ENCODE measurements around the gene MRPL45.

The MRPL45 gene

GRCh38 chr17:38349097-38349730 is 52.2 kb downstream of the MRPL45 start:
- DNase-seq: peak; percentile 88

GRCh38 chr17:38350035-38350434 is 53.1 kb downstream of the MRPL45 start:
- DNase-seq: no peak

GRCh38 chr17:38351412-38352222 is 54.6 kb downstream of the MRPL45 start, which contains the start of gene SOCS7:
Gene SOCS7 (plus strand): TSS chr17:38351844. CDS start chr17:38352053, 209 bp downstream.
- peak; percentile 93 for DNase-seq

- no peak for DNase-seq
Measured at GRCh38 chr17:38352245-38353085, 55.5 kb downstream of the MRPL45 start.

- DNase-seq: no peak
Measured at GRCh38 chr17:38353086-38353604, 56.2 kb downstream of the MRPL45 start.

DNA sequence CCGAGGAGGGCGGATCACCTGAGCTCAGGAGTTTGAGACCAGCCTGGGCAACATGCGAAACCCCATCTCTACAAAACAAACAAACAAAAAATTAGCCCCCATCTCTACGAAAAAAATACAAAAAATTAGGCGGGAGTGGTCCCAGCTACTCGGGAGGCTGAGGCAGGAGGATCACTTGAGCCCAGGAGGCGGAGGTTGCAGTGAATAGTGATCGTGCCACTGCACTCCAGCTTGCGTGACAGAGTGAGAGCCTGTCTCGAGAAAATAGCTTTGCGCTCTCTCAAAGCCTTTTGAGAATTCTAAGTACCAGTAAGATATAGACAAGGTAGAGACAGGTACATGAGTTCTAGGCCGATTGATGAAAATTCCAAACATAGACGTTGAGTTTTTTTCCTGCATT is 56.7 kb downstream of the MRPL45 start:
- no peak for DNase-seq

GRCh38 chr17:38354466-38354865 is 57.5 kb downstream of the MRPL45 start:
- no peak for DNase-seq

- no peak for DNase-seq
Measured at GRCh38 chr17:38355251-38355650, 58.3 kb downstream of the MRPL45 start.

GRCh38 chr17:38357486-38358123 is 60.6 kb downstream of the MRPL45 start:
- DNase-seq: no peak

GRCh38 chr17:38358586-38359513 is 61.9 kb downstream of the MRPL45 start:
- no peak for DNase-seq

GRCh38 chr17:38361694-38362465 is 64.9 kb downstream of the MRPL45 start:
- no peak for DNase-seq

DNA sequence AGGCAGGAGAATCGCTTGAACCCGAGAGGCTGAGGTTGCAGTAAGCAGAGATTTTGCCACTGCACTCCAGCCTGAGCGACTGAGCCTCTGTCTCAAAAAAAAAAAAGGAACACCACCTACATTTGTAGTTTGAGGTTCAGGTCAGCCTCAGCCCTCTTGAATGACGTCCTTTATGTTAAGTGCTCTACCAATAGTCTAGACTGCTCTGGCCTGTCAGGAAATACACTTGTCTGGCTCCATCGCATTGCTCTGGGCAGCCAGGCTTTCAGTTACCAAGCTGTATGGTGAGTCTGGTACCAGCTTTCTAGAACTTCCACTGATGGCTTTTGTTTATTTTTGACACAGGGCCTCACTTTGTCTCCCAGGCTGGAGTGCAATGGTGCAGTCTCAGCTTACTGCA is 66.0 kb downstream of the MRPL45 start:
- DNase-seq: no peak

DNA sequence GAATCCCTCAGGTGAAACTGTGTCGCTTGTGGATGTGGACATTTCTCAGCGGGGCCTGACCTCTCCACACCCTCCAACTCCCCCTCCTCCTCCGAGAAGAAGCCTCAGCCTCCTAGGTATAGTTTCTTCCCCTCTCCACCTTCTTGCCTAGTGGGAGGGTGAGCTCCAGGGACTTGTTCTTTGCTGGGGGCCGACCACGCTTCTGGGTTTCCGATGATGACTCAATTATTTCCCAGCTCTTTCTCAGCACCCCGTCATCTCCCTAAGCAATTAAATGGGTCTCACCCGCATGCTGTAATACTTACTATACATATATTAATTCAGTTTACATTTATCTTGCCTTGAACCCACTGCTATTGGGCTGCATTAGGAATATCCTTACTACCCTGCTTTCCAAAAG is 67.8 kb downstream of the MRPL45 start:
- DNase-seq: no peak

- no peak for DNase-seq
Measured at GRCh38 chr17:38369124-38369886, 72.3 kb downstream of the MRPL45 start.
